Activated naive CD4-positive, alpha-beta T cell treated with anti-CD3 and anti-CD28 coated beads for 36 hours (primary cell): ENCODE data around the gene CMAS. TPM values are rescaled to one million over a fixed set of nuclear protein-coding genes. Genes with fewer than 3 reads are reported as not detected.

Experiments used
- CTCF ChIA-PET: fragments of 350-600 bp; sonication (Branson Sonifier 250); formaldehyde crosslinking; loops from one replicate; lab custom pipeline; 2021; ENCODE audit warnings: antibody characterized with exemption; lab: Charles Lee
- DNase-seq: peaks from one replicate; pipeline ENCODE4 v3.0.0-alpha.2; 2020
- H3K27ac Mint-ChIP-seq: one replicate; pipeline ENCODE4 v1.8.0; 2021; ENCODE audit warnings: mild to moderate bottlenecking, mixed read lengths
- H3K27me3 Mint-ChIP-seq: one replicate; pipeline ENCODE4 v1.8.0; 2021; ENCODE audit warnings: low read depth, mixed read lengths
- H3K36me3 Mint-ChIP-seq: one replicate; pipeline ENCODE4 v1.8.0; 2021; ENCODE audit warnings: low read depth, mixed read lengths
- H3K4me1 Mint-ChIP-seq: one replicate; pipeline ENCODE4 v1.8.0; 2021; ENCODE audit warnings: low read depth, mixed read lengths
- H3K4me3 Mint-ChIP-seq: one replicate; pipeline ENCODE4 v1.8.0; 2021; ENCODE audit warnings: mild to moderate bottlenecking, moderate library complexity, mixed read lengths
- H3K9me3 Mint-ChIP-seq: one replicate; pipeline ENCODE4 v1.8.0; 2021; ENCODE audit warnings: mixed read lengths
- intact Hi-C: fragments of 100-400 bp; cut with micrococcal nuclease; formaldehyde crosslinking; loops from one replicate; pipeline ENCODE4 v1.15.1; 2023
- total RNA-seq, 2 experiments: library from RNA; stranded (reverse); gene quantifications; one replicate each; pipeline ENCODE4 v1.2.3, GENCODE V29; 2021

CMAS gene
- total RNA-seq, 2 experiments from 2014 or later, result 47.3 to 48.5 TPM

DNA sequence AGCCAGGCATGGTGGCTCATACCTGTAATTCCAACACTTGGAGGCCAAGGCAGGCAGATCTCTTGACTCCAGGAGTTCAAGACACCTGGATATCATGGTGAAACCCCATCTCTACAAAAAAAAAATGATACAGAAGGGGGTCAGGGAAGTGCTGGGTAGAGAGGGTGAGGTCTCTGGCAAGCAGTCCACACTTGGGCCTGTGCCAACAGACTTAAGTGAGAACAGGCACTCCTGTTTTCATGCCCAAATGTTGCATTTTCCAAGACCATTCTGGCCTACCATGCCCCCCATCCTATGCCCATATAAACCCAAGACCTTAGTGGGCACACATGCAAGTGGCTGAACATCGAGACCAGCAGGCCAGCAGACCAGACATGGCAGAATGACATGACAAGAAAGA lies 16.0 kb upstream of the CMAS start:
- Mint-ChIP-seq H3K4me3 (no peak overlapping the region), H3K27me3 (no peaks in the 10 kb centered on the region), H3K36me3 (no peaks in the 10 kb centered on the region), H3K27ac (no peak overlapping the region), H3K9me3 (no peaks in the 10 kb centered on the region), H3K4me1 (peaks cover 8% of the 10 kb centered on the region)
- CTCF ChIA-PET, result interaction anchor here (1.9 kb wide), 1 partner anchor 11 kb away, joined by 4 read pairs; no protein-coding TSS in a partner anchor
- DNase-seq, result no peak
- intact Hi-C loops, result no loop called here

GRCh38 chr12:22032732-22033131 lies 13.3 kb upstream of the CMAS start:
- DNase-seq, result no peak
- CTCF ChIA-PET, result no interaction called here
- H3K9me3 Mint-ChIP-seq, result no peaks in the 10 kb centered on the region
- H3K27ac Mint-ChIP-seq, result no peak overlapping the region
- no peak overlapping the region for H3K4me3 Mint-ChIP-seq
- intact Hi-C loops, result no loop called here
- H3K27me3 Mint-ChIP-seq, result no peaks in the 10 kb centered on the region
- peaks cover 8% of the 10 kb centered on the region for H3K4me1 Mint-ChIP-seq
- no peaks in the 10 kb centered on the region for H3K36me3 Mint-ChIP-seq

DNA sequence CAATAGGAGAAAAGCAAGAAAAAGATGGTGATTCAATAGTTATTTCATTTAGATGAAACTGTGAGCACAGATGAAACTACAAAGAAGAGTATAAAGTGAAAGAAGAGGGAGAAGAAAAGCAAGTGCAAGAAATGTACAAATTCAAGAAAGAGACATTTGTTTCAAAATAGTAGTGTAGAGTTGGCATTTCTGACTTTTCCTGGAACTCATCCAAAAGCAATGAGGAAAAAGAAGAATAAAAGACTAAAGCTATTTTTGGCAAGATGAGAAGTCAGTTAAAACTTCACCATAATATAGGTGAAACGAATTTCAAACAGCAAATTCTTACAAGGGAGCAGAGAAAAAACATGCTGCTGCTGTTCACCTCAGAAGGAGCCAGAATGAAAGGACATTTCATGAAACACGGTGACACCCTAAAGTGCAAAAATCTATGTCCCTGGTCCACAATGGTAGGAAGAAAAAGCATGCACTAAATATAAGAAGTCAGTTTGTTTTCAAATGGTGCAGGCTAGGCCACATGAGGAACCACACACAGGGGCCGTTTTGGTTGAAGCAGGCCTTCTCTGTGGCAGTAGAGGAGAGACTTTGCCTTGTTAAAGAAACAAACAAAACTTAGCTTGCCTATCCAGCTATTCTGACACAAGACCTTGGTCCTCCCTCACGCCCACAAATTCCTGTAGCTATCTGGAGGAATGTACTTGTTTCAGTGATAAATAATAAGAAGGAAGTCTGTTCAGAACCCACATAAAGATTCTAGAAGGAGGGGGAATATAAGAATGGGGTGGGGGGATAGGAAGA lies 11.1 kb upstream of the CMAS start:
- peak overlapping the region; percentile 15 for H3K27ac Mint-ChIP-seq
- no peaks in the 10 kb centered on the region for H3K9me3 Mint-ChIP-seq
- DNase-seq, result no peak
- CTCF ChIA-PET, result interaction anchor here (0.6 kb wide), 1 partner anchor 337 kb away, joined by 3 read pairs; no protein-coding TSS in a partner anchor
- no peak overlapping the region for H3K4me3 Mint-ChIP-seq
- H3K27me3 Mint-ChIP-seq, result no peaks in the 10 kb centered on the region
- H3K4me1 Mint-ChIP-seq, result peaks cover 8% of the 10 kb centered on the region
- H3K36me3 Mint-ChIP-seq, result no peaks in the 10 kb centered on the region
- intact Hi-C loops, result no loop called here

- H3K36me3 Mint-ChIP-seq, result no peaks in the 10 kb centered on the region
- intact Hi-C loops, result no loop called here
Measured at GRCh38 chr12:22037947-22038346, 8.1 kb upstream of the CMAS start.

GRCh38 chr12:22038734-22039133 lies 7.3 kb upstream of the CMAS start:
- no peak for DNase-seq
- Mint-ChIP-seq H3K9me3 (no peaks in the 10 kb centered on the region), H3K27me3 (no peaks in the 10 kb centered on the region), H3K36me3 (no peaks in the 10 kb centered on the region), H3K27ac (no peak overlapping the region), H3K4me3 (no peak overlapping the region), H3K4me1 (peaks cover 13% of the 10 kb centered on the region)
- intact Hi-C loops, result no loop called here
- CTCF ChIA-PET, result no interaction called here

More at GRCh38 chr12:22037947-22038346, 8.1 kb upstream of the CMAS start:
- no peaks in the 10 kb centered on the region for H3K9me3 Mint-ChIP-seq
- DNase-seq, result no peak
- H3K27ac Mint-ChIP-seq, result no peak overlapping the region
- H3K4me1 Mint-ChIP-seq, result peaks cover 9% of the 10 kb centered on the region
- CTCF ChIA-PET, result no interaction called here
- H3K4me3 Mint-ChIP-seq, result no peak overlapping the region
- H3K27me3 Mint-ChIP-seq, result no peaks in the 10 kb centered on the region

- Mint-ChIP-seq H3K4me1 (peaks cover 11% of the 10 kb centered on the region), H3K27me3 (no peaks in the 10 kb centered on the region), H3K27ac (no peak overlapping the region), H3K36me3 (no peaks in the 10 kb centered on the region), H3K4me3 (no peak overlapping the region), H3K9me3 (no peaks in the 10 kb centered on the region)
- intact Hi-C loops, result no loop called here
- CTCF ChIA-PET, result no interaction called here
- no peak for DNase-seq
Measured at GRCh38 chr12:22039361-22039760, 6.7 kb upstream of the CMAS start.

DNA sequence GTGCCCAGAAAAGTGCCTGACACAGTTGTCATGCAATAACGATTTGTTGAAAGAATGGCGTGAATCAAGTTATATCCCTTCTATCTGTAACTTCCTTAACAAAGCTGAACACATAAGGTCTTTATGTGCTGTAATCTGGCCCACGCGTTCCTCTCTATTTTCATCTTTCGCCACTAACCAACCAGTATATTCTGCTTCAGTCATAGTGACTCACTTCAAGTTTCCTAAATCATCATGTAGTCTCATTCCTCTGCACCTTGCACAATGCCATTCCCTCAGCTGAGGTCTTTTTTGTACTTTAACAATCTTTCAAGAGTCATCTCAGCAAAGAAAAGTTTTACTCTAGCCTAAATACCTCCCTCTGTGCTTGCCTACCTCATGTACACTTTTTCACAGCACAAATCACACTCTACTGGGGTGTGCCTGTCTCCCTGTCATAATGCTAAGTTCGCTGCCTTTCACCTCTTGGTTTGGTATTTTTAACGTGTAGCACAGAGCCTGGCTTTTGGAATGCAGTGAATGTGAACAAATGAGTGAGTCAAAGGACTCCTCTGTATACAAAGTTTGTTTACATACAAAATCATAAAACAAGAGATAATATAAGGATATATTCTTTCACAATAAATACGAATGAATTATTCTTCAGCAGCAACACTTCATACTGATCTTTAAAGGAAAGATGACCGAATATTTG lies 2.9 kb upstream of the CMAS start:
- CTCF ChIA-PET, result no interaction called here

GRCh38 chr12:22043943-22044342 lies 2.1 kb upstream of the CMAS start:
- Mint-ChIP-seq H3K9me3 (no peaks in the 10 kb centered on the region), H3K4me3 (no peak overlapping the region), H3K36me3 (peaks cover 3% of the 10 kb centered on the region), H3K27me3 (no peaks in the 10 kb centered on the region), H3K4me1 (peaks cover 23% of the 10 kb centered on the region), H3K27ac (no peak overlapping the region)
- intact Hi-C loops, result no loop called here
- CTCF ChIA-PET, result no interaction called here
- no peak for DNase-seq

More for the DNA sequence above, 2.9 kb upstream of the CMAS start:
- no peak overlapping the region for H3K27ac Mint-ChIP-seq
- intact Hi-C loops, result no loop called here
- no peaks in the 10 kb centered on the region for H3K9me3 Mint-ChIP-seq
- H3K27me3 Mint-ChIP-seq, result no peaks in the 10 kb centered on the region
- H3K4me1 Mint-ChIP-seq, result peaks cover 18% of the 10 kb centered on the region
- no peak for DNase-seq
- peaks cover 2% of the 10 kb centered on the region for H3K36me3 Mint-ChIP-seq
- H3K4me3 Mint-ChIP-seq, result no peak overlapping the region

GRCh38 chr12:22044391-22044790 lies 1.6 kb upstream of the CMAS start:
- CTCF ChIA-PET, result no interaction called here

GRCh38 chr12:22046968-22047390 lies 961 bp downstream of the CMAS start:
- Mint-ChIP-seq H3K4me1 (peaks cover 39% of the 10 kb centered on the region), H3K4me3 (peak overlapping the region; percentile 95), H3K27me3 (no peaks in the 10 kb centered on the region), H3K9me3 (no peaks in the 10 kb centered on the region), H3K27ac (peak overlapping the region; percentile 84), H3K36me3 (peaks cover 11% of the 10 kb centered on the region)
- DNase-seq, result no peak
- CTCF ChIA-PET, result interaction anchor here (0.8 to 2.1 kb wide), 6 partner anchors 10 to 414 kb away, joined by 3 to 7 read pairs (median 4); no protein-coding TSS in a partner anchor
- intact Hi-C loops, result loop anchor here (1.0 to 2.0 kb wide), 6 partner anchors 114 to 608 kb away; partner anchors contain the start of genes C2CD5, ETNK1, GOLT1B and RECQL

More at GRCh38 chr12:22044391-22044790, 1.6 kb upstream of the CMAS start:
- Mint-ChIP-seq H3K4me1 (peaks cover 28% of the 10 kb centered on the region), H3K9me3 (no peaks in the 10 kb centered on the region), H3K27me3 (no peaks in the 10 kb centered on the region), H3K27ac (no peak overlapping the region), H3K36me3 (peaks cover 6% of the 10 kb centered on the region), H3K4me3 (no peak overlapping the region)
- intact Hi-C loops, result no loop called here
- no peak for DNase-seq

DNA sequence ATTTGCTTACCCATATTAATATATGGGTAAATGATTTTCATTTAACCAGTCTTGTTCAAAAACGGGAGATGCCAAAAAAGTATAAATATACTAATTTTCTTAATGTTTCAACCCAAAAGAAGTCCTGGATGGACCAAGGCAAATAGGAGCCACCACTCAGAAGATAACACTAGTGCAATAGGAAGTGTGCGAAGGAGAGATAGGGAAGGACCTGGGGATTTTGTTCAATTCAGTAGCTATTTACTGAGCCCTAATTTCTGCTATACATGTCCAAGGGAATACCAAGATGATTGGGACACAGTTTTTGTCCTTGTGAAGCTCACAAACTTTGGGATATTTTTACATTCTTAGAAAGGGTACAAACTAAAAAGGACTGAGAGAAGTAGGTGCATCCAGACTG lies 1.5 kb downstream of the CMAS start:
- H3K27me3 Mint-ChIP-seq, result no peaks in the 10 kb centered on the region
- peak overlapping the region; percentile 95 for H3K4me3 Mint-ChIP-seq
- no peak for DNase-seq
- intact Hi-C loops, result loop anchor here (2.0 kb wide), 3 partner anchors 113 to 609 kb away; no protein-coding TSS in a partner anchor
- H3K9me3 Mint-ChIP-seq, result no peaks in the 10 kb centered on the region
- CTCF ChIA-PET, result interaction anchor here (0.7 to 2.1 kb wide), 6 partner anchors 9 to 367 kb away, joined by 3 to 7 read pairs (median 4); no protein-coding TSS in a partner anchor
- peaks cover 39% of the 10 kb centered on the region for H3K4me1 Mint-ChIP-seq
- peaks cover 11% of the 10 kb centered on the region for H3K36me3 Mint-ChIP-seq
- no peak overlapping the region for H3K27ac Mint-ChIP-seq

GRCh38 chr12:22048351-22049041 lies 2.5 kb downstream of the CMAS start:
- Mint-ChIP-seq H3K27me3 (no peaks in the 10 kb centered on the region), H3K9me3 (no peaks in the 10 kb centered on the region), H3K27ac (no peak overlapping the region), H3K36me3 (peaks cover 11% of the 10 kb centered on the region), H3K4me1 (peaks cover 34% of the 10 kb centered on the region), H3K4me3 (no peak overlapping the region)
- CTCF ChIA-PET, result interaction anchor here (0.6 to 2.1 kb wide), 2 partner anchors 8 to 351 kb away, joined by 3 to 7 read pairs; no protein-coding TSS in a partner anchor
- DNase-seq, result no peak
- intact Hi-C loops, result no loop called here
